Stimulated activated CD8-positive, alpha-beta memory T cell treated with anti-CD3 and anti-CD28 coated beads, Interleukin-2, amount 100 ng/mL, for 48 hours (primary cell): ENCODE data around the gene BFSP1.

Experiments
- DNase-seq, 2 donors: peaks; one replicate each; pipeline ENCODE4 v3.0.0-alpha.2; 2020; ENCODE audit warnings: low read depth in 2 of 2

BFSP1 gene

GRCh38 chr20:17497821-17498580 is 33.2 kb downstream of the BFSP1 start:
- no peak for DNase-seq

- no peak for DNase-seq
These were observed 35.4 kb downstream of the BFSP1 start for GRCh38 chr20:17495826-17496225.

- no peak for DNase-seq
These were observed 37.0 kb downstream of the BFSP1 start for GRCh38 chr20:17494201-17494600.

GRCh38 chr20:17493173-17493572 is 38.0 kb downstream of the BFSP1 start:
- DNase-seq, result no peak

DNA sequence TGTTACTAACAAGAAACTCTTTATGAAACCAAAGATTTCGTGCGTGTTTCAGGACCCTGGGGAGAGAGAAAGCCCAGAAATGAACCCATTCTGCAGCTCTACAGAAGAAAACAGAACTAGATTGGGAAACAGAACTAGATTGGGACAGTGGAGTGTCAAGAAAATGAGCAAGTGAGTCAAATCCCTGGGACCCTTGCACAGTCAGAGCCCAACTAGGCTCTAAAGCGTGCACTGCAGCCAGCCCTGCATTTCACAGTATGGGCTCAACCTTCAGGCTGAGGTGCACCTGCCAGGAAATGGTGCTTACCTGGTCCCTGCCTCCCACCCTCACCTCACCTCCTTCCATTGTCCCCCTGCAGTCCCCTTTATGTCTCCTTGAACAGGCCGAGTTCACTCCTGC is 39.7 kb downstream of the BFSP1 start:
- DNase-seq, result no peak

DNA sequence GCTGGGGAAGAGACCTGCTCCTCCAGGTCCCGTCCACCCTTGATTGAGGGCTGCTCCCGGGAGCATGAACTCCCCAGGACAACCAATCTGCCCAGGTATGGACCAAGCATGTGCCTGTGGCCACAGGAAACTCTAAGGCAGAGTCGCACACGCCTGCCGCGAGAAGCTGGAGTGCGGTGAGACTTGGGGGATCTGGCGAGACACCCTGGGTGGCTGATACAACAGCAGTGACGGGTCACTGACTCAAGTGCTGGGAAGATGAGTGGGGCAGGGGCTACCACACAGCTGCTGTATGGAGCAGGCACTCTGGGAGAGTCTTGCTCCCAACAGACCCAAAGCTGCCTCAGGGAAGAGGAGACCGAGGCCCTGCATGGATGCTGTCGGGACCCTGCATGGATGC is 40.1 kb downstream of the BFSP1 start:
- DNase-seq, result no peak

- no peak for DNase-seq
These were observed 40.7 kb downstream of the BFSP1 start for GRCh38 chr20:17490501-17490900.

DNA sequence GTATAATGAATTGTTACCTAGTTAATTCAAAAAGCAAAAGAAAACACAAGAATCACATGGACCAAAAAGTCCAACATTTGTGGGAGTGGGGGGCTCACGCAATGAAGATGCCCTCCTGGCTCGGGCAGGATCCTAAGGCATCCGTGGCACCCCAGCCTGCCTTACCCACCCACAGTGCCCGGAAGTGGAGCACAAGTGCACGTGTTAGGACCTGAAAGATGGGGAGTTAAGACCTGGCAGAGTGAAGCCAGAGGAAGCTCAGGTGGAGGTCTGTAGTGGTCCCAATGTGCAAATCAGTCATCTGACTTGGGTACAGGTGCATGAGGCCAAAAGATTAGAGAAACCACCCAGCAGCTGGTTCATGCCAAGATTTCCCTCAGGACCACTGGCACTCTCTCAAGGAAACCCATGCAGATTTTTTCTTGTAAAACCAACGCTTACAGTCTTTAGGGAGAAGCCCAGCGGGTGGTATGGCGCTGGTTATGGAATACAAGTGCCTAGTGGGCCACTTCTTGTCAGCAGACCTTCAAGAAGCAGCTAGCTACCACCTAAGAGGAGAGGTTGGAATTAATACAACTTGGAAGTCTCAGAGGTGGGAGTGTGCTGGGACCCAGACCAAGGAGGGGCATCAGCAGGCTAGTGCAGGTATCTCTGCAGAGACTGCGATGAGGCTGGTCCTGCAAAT is 42.1 kb downstream of the BFSP1 start:
- DNase-seq, result no peak

- no peak for DNase-seq
These were observed 46.2 kb downstream of the BFSP1 start for GRCh38 chr20:17485017-17485416.

DNA sequence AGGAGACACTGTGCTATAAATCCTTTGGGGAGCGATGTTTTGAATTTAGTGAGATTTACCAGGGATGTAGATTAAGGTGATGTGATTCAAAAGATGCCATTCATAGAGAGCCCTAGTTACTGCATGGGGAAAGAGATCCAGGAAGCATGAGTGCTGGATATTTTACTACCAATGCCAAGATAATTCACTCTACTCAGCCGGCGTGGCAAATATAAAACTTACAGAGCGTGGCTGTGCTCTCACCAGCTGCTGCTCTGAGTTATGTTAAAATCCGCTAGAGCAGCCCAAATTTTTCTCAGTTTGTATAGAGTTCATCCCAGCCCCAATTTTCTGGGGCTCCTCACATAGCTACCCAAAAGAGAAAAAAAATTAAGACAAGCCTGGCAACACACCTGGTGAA is 48.6 kb downstream of the BFSP1 start:
- DNase-seq, result no peak

DNA sequence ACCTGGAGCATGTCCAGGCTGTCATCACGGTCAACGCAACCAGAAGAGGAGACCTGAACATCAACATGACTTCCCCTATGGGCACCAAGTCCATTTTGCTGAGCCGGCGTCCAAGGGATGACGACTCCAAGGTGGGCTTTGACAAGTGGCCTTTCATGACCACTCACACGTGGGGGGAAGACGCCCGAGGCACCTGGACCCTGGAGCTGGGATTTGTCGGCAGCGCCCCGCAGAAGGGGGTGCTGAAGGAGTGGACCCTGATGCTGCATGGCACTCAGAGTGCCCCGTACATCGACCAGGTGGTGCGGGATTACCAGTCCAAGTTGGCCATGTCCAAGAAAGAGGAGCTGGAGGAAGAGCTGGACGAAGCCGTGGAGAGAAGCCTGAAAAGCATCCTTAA is 49.5 kb downstream of the BFSP1 start:
- DNase-seq, result no peak

GRCh38 chr20:17480696-17481095 is 50.5 kb downstream of the BFSP1 start:
- no peak for DNase-seq

- no peak for DNase-seq
These were observed 52.0 kb downstream of the BFSP1 start for GRCh38 chr20:17479063-17479657.

DNA sequence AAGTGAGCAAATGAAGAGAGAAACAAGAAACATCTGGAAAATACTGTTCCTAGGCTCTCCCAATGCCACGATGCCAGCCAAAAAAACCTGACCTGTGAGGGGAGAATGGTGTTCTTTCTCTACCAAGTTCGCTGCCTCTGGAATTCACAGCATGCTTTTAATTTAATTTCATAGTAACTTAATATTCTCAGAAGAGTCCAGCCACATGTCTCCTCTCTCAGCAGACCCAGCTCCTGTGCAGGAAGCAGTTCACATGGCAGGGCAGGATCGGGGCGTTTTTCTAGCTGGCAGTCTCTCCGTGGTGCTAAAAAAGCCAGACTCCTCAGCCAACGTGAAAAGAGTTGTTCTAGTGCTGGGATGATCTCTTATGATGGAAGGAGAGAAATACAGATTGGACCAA is 57.5 kb downstream of the BFSP1 start:
- DNase-seq, result no peak

GRCh38 chr20:17471606-17472187 is 59.5 kb downstream of the BFSP1 start:
- DNase-seq, result no peak

- DNase-seq, result no peak
These were observed 60.2 kb downstream of the BFSP1 start for GRCh38 chr20:17470973-17471372.

DNA sequence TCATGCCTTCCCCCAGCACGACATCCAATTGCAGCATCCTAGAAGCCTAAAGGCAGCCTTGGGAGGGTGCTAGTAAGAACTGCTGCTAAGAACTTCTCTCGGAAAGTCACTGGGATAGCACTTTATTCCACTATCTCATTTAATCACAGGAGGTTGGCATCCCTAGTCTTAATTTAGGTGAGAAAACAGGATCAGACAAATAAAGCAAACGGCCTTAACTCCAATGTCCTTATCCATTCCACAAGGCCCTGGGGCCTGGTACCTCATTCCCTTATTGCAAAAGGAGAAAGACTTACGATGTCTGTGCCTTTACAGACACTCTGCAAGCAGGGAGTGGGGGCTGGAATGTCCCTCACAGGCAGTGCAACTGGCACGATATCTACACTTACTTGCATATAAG is 60.7 kb downstream of the BFSP1 start:
- DNase-seq, result no peak

DNA sequence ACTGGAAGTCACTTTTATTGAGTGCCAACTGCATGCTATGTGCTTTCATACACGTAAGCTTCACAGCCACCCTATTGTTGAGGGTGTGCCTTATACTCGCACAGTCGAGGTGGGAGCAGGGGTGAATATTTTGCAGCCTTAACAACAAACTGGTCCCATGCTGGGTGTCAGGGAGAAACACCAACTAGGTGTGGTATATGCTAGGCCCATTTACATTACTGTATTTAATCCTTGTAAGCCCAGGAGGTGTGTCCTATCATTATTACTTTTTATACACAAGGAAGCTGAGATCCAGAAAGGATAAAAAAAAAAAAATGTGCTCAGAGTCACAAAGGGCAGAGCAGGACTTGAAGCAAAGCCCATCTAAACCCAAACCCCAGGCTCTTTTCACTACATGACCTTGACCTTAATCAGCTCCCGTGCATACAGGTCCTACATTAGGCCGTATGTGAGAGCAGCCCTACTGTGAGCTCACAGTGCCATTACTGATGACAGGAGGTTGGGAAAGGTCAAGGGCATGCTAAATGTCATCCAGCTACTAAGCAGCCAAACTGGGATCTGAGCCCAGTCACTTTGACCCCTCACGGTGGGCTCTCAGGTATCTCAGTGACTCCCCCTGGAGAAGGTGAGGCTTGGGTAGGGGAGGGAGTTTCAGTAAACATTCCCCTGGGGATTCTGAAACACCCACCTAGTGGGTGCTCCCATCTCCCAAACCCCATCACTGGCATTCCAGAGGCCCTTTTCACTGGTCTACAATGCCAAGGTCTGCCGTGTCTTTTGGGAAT is 61.7 kb downstream of the BFSP1 start:
- DNase-seq, result no peak

DNA sequence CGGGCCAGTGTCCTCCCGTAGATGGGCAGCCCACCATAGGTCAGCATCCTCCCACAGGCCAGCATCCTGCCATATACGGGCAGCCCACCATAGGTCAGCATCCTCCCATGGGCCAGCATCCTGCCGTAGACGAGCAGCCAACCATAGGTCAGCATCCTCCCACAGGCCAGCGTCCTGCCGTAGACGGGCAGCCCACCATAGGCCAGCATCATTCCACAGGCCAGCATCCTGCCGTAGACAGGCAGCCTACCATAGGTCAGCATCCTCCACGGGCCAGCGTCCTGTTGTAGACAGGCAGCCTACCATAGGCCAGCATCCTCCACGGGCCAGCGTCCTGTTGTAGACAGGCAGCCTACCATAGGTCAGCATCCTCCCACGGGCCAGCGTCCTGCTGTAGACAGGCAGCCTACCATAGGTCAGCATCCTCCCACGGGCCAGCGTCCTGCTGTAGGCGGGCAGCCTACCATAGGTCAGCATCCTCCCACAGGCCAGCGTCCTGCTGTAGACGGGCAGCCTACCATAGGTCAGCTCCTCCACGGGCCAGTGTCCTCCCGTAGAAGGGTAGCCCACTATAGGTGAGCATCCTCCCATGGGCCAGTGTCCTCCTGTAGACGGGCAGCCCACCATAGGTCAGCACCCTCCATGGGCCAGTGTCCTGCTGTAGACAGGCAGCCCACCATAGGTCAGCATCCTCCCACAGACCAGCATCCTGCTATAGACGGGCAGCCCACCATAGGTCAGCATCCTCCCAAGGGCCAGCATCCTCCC is 62.9 kb downstream of the BFSP1 start:
- no peak for DNase-seq

GRCh38 chr20:17467120-17467655 is 64.0 kb downstream of the BFSP1 start:
- no peak for DNase-seq

- no peak for DNase-seq
These were observed 64.5 kb downstream of the BFSP1 start for GRCh38 chr20:17466641-17467040.
